ENCODE results near the gene POLR3E.
"Not testable (repeated sequence)": the region's sequence is repeated elsewhere in the genome, so short reads cannot be mapped to it uniquely, and the experiment has no call there.

Gene POLR3E

GRCh38 chr16:22359679-22360078 lies 62.5 kb downstream of the POLR3E start:
- no peak for FAIRE-seq
- DNase-seq (ENCODE audit: low spot score), result no peak

GRCh38 chr16:22360963-22361659 lies 63.9 kb downstream of the POLR3E start:
- no peak for DNase-seq (ENCODE audit: low spot score)
- FAIRE-seq, result no peak

GRCh38 chr16:22364241-22364640 lies 67.0 kb downstream of the POLR3E start:
- FAIRE-seq (no peak), DNase-seq (ENCODE audit: low spot score) (no peak)

- FAIRE-seq (no peak), DNase-seq (ENCODE audit: low spot score) (no peak)
These were observed 69.2 kb downstream of the POLR3E start for GRCh38 chr16:22366371-22366770.

GRCh38 chr16:22366889-22367288 lies 69.7 kb downstream of the POLR3E start:
- FAIRE-seq (no peak), DNase-seq (ENCODE audit: low spot score) (no peak)

GRCh38 chr16:22368200-22368826 lies 71.1 kb downstream of the POLR3E start:
- not testable (repeated sequence) for DNase-seq (ENCODE audit: low spot score); FAIRE-seq

GRCh38 chr16:22369221-22369811 lies 72.1 kb downstream of the POLR3E start:
- FAIRE-seq (no peak), DNase-seq (ENCODE audit: low spot score) (no peak)

GRCh38 chr16:22370038-22370820 lies 73.0 kb downstream of the POLR3E start:
- FAIRE-seq (no peak), DNase-seq (ENCODE audit: low spot score) (no peak)

- DNase-seq (ENCODE audit: low spot score), result no peak
These were observed 75.9 kb downstream of the POLR3E start for GRCh38 chr16:22372882-22373661.

GRCh38 chr16:22373662-22374310 lies 76.6 kb downstream of the POLR3E start:
- FAIRE-seq, result no peak

More at GRCh38 chr16:22372882-22373661, 75.9 kb downstream of the POLR3E start:
- FAIRE-seq, result no peak

GRCh38 chr16:22374311-22375116 lies 77.3 kb downstream of the POLR3E start, which contains the start of gene CDR2:
Gene CDR2 (minus strand): TSS chr16:22374619. CDS start chr16:22374309, 310 bp downstream.
- DNase-seq (ENCODE audit: low spot score), result peak; percentile 92
- peak; percentile 70 for FAIRE-seq

More at GRCh38 chr16:22373662-22374310, 76.6 kb downstream of the POLR3E start:
- no peak for DNase-seq (ENCODE audit: low spot score)

GRCh38 chr16:22375117-22375962 lies 78.1 kb downstream of the POLR3E start:
- FAIRE-seq (no peak), DNase-seq (ENCODE audit: low spot score) (no peak)

GRCh38 chr16:22375963-22376640 lies 78.9 kb downstream of the POLR3E start:
- FAIRE-seq (no peak), DNase-seq (ENCODE audit: low spot score) (no peak)

- DNase-seq (ENCODE audit: low spot score) (no peak), FAIRE-seq (no peak)
These were observed 82.4 kb downstream of the POLR3E start for GRCh38 chr16:22379656-22380055.

GRCh38 chr16:22380529-22380928 lies 83.3 kb downstream of the POLR3E start:
- no peak for FAIRE-seq
- DNase-seq (ENCODE audit: low spot score), result no peak

GRCh38 chr16:22381392-22381791 lies 84.2 kb downstream of the POLR3E start:
- DNase-seq (ENCODE audit: low spot score), result no peak

GRCh38 chr16:22383827-22384226 lies 86.6 kb downstream of the POLR3E start:
- no peak for DNase-seq (ENCODE audit: low spot score)

More at GRCh38 chr16:22381392-22381791, 84.2 kb downstream of the POLR3E start:
- no peak for FAIRE-seq

More at GRCh38 chr16:22383827-22384226, 86.6 kb downstream of the POLR3E start:
- FAIRE-seq, result no peak
